Activated CD8-positive, alpha-beta memory T cell treated with anti-CD3 and anti-CD28 coated beads, Interleukin-2, amount 10 ng/mL, durations not matched to agents 7 days and 5 days (primary cell): ENCODE measurements around the gene UROC1. TPM values are rescaled to one million over a fixed set of nuclear protein-coding genes. Genes with fewer than 3 reads are reported as not detected.

Source experiments
- ATAC-seq: fragments of 150-1000 bp; cut with Tn5 transposase; one replicate; pipeline ENCODE4 v1.10.0; 2021; ENCODE audit warnings: moderate library complexity
- CTCF ChIA-PET: fragments of 350-600 bp; sonication (Branson Sonifier 250); formaldehyde crosslinking; loops from one replicate; lab custom pipeline; 2021; ENCODE audit warnings: antibody characterized with exemption; lab: Charles Lee
- DNase-seq: peaks from one replicate; pipeline ENCODE4 v3.0.0-alpha.2; 2020
- H3K27ac Mint-ChIP-seq: one replicate; pipeline ENCODE4 v1.8.0; 2021; ENCODE audit warnings: mild to moderate bottlenecking, mixed read lengths
- H3K27me3 Mint-ChIP-seq: one replicate; pipeline ENCODE4 v1.8.0; 2021; ENCODE audit warnings: mixed read lengths
- H3K36me3 Mint-ChIP-seq: one replicate; pipeline ENCODE4 v1.8.0; 2021; ENCODE audit warnings: mild to moderate bottlenecking, mixed read lengths
- H3K4me1 Mint-ChIP-seq: one replicate; pipeline ENCODE4 v1.8.0; 2021; ENCODE audit warnings: mixed read lengths
- H3K4me3 Mint-ChIP-seq: one replicate; pipeline ENCODE4 v1.8.0; 2021; ENCODE audit warnings: mild to moderate bottlenecking, moderate library complexity, mixed read lengths
- H3K9me3 Mint-ChIP-seq: one replicate; pipeline ENCODE4 v1.8.0; 2022; ENCODE audit warnings: low read depth, mixed read lengths
- total RNA-seq, 2 experiments: library from RNA; stranded (reverse); gene quantifications; one replicate each; pipeline ENCODE4 v1.2.3, GENCODE V29; 2021

The UROC1 gene
- not detected for total RNA-seq

GRCh38 chr3:126517291-126517951, at the start of gene UROC1:
Gene UROC1, minus strand, starts transcription at chr3:126517773. Its CDS starts 54 bp downstream, at chr3:126517719.
- CTCF ChIA-PET: no interaction called here
- Mint-ChIP-seq H3K4me1 (peaks cover 9% of the 10 kb centered on the region), H3K27ac (no peak within 1 kb of the TSS), H3K9me3 (no peaks in the 10 kb centered on the region), H3K36me3 (no peaks in the 10 kb centered on the region), H3K4me3 (no peak within 1 kb of the TSS), H3K27me3 (peaks cover 5% of the 10 kb centered on the region)
- DNase-seq (no peak), ATAC-seq (no peak)

- Mint-ChIP-seq H3K9me3 (no peaks in the 10 kb centered on the region), H3K36me3 (no peaks in the 10 kb centered on the region), H3K27ac (no peak overlapping the region), H3K27me3 (peaks cover 50% of the 10 kb centered on the region), H3K4me3 (no peak overlapping the region), H3K4me1 (no peaks in the 10 kb centered on the region)
- DNase-seq: no peak
- CTCF ChIA-PET: no interaction called here
- no peak for ATAC-seq
Observed at GRCh38 chr3:126562737-126563276, 45.2 kb upstream of the UROC1 start.

GRCh38 chr3:126558336-126559071, 40.9 kb upstream of the UROC1 start, which contains the start of gene C3orf22:
Gene C3orf22, minus strand, starts transcription at chr3:126558932. Its CDS starts 5,542 bp downstream, at chr3:126553390.
- peak; percentile 26 for DNase-seq
- Mint-ChIP-seq H3K36me3 (no peaks in the 10 kb centered on the region), H3K4me1 (no peaks in the 10 kb centered on the region), H3K27me3 (peaks cover 25% of the 10 kb centered on the region), H3K4me3 (no peak within 1 kb of the TSS), H3K9me3 (no peaks in the 10 kb centered on the region), H3K27ac (no peak within 1 kb of the TSS)
- CTCF ChIA-PET: no interaction called here
- ATAC-seq: no peak

DNA sequence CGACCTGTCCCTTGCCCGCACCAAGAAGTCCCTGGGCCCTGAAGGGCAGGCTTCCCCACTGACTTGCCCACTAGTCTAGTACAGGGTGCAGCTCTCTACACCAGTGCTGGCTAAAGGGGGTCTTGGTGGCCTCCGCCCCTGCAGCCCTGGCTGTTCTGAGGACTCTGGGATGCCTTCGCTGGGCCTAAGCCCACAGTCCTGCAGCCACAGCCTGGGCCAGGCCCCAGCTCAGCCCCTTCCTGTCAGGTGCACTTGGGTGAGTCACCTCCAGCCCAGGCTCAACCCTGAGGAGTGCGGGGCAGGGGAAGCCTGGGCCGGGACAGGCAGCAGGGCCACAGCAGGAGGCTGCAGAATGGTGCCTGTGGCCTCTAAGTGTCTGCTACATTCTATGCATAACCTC, 40.2 kb upstream of the UROC1 start:
- CTCF ChIA-PET: no interaction called here
- Mint-ChIP-seq H3K36me3 (no peaks in the 10 kb centered on the region), H3K4me1 (no peaks in the 10 kb centered on the region), H3K4me3 (no peak overlapping the region), H3K27ac (no peak overlapping the region), H3K27me3 (peaks cover 19% of the 10 kb centered on the region), H3K9me3 (no peaks in the 10 kb centered on the region)
- no peak for ATAC-seq
- DNase-seq: peak; percentile 26

DNA sequence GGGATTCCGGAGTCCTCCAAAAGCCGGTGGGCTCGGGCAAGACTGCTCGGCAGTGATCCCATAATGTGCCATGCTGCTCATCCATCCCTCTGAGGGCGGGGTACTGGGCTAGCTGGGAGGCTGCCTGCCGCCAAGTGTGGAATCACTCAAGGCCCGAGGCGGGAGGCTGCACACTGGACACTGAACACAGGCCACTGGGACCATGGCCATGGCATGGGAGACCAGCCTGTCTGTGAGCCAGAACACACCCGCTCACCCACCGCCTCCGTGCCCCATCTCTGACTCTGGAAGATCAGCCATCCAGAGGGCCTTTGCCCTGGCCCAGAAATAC, 39.8 kb upstream of the UROC1 start:
- ATAC-seq: no peak
- CTCF ChIA-PET: no interaction called here

DNA sequence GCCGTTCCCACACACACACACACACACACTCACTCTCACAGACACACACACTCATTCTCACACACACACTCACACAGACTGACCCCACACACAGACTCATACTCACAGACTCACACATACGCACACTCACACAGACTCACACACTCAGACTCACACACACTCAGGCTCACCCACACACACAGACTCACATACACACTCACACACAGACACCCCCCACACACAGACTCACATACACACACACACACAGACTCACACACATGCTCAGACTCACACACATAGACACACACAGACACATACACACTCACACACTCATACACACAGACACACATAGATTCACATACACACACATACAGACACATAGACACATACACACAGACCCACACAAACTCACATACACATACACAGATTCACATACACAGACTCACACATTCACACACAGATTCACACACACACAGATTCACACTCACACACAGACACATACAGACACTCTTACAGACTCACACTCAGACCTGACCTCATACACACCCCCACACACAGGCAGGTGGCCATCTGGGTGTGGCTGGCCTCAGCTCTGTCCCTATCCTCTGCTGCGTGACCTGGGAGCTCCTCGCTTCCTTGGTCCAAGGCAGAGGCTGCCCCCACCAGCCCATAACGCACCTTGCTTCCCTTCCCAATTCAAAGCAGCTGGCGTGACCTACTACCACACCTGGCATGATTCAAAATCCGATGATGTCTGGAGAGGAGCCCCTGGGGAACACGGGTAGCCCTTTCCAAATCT, 39.3 kb upstream of the UROC1 start:
- H3K27me3 Mint-ChIP-seq: peaks cover 13% of the 10 kb centered on the region
- H3K9me3 Mint-ChIP-seq: no peaks in the 10 kb centered on the region
- H3K4me1 Mint-ChIP-seq: no peaks in the 10 kb centered on the region
- ATAC-seq (no peak), DNase-seq (no peak)
- no peak overlapping the region for H3K4me3 Mint-ChIP-seq
- no peak overlapping the region for H3K27ac Mint-ChIP-seq
- no peaks in the 10 kb centered on the region for H3K36me3 Mint-ChIP-seq
- CTCF ChIA-PET: no interaction called here

More for the DNA sequence above, 39.8 kb upstream of the UROC1 start:
- Mint-ChIP-seq H3K4me3 (no peak overlapping the region), H3K4me1 (no peaks in the 10 kb centered on the region), H3K27ac (no peak overlapping the region), H3K9me3 (no peaks in the 10 kb centered on the region), H3K36me3 (no peaks in the 10 kb centered on the region), H3K27me3 (peaks cover 16% of the 10 kb centered on the region)
- peak; percentile 29 for DNase-seq

DNA sequence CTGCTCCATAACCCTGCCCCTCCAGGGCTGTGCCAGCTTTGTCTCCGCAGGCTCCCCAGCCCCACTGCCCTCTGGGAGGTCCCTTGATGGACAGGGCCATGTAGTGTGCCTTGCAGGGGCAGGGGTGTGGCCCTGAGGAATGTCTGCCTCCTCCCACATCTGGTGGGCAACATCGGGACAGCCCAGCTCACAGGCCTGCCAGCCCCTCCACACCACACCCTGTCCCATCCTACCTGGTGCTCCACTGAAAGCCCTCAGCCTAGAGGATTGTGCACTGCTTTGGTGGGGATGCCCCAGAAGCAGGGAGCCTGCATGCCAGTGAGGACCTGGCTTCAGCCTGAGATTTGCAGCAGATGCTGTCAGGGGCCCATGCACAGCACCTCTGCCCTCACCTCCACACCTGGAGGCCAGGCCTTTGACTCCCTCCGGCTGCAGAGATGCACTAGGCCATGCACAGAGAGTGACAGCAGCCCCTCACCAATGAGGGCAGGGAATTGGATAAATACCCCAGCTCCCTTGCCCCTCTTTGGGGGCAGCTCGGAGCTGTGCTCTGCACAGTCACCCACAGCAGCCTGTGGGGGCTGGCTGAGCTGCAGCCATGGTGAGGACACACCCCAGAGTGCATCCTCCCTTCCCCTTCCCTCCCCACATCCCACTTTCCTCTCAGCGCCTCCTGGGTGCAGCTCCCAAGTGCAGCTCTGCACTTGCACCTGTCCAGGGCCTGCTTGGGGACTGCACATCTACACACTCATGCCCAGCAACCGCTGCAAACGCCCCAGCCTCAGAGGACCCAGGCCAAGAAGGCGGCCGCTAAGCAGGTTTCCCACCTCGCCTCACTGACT, 38.4 kb upstream of the UROC1 start:
- Mint-ChIP-seq H3K9me3 (no peaks in the 10 kb centered on the region), H3K27me3 (peaks cover 10% of the 10 kb centered on the region), H3K4me1 (no peaks in the 10 kb centered on the region), H3K36me3 (no peaks in the 10 kb centered on the region), H3K4me3 (no peak overlapping the region), H3K27ac (no peak overlapping the region)
- ATAC-seq (no peak), DNase-seq (peak; percentile 31)
- CTCF ChIA-PET: no interaction called here

- H3K27me3 Mint-ChIP-seq: peaks cover 3% of the 10 kb centered on the region
Observed at GRCh38 chr3:126554560-126555525, 37.3 kb upstream of the UROC1 start.

GRCh38 chr3:126553284-126554084, 35.9 kb upstream of the UROC1 start:
- H3K9me3 Mint-ChIP-seq: no peaks in the 10 kb centered on the region
- H3K27ac Mint-ChIP-seq: no peak overlapping the region
- H3K4me1 Mint-ChIP-seq: no peaks in the 10 kb centered on the region
- no peak overlapping the region for H3K4me3 Mint-ChIP-seq
- no peaks in the 10 kb centered on the region for H3K36me3 Mint-ChIP-seq
- DNase-seq (peak; percentile 28), ATAC-seq (no peak)
- H3K27me3 Mint-ChIP-seq: peaks cover 5% of the 10 kb centered on the region
- CTCF ChIA-PET: no interaction called here

More at GRCh38 chr3:126554560-126555525, 37.3 kb upstream of the UROC1 start:
- ATAC-seq (no peak), DNase-seq (peak; percentile 30)
- Mint-ChIP-seq H3K9me3 (no peaks in the 10 kb centered on the region), H3K27ac (no peak overlapping the region), H3K4me3 (no peak overlapping the region), H3K36me3 (no peaks in the 10 kb centered on the region), H3K4me1 (no peaks in the 10 kb centered on the region)
- CTCF ChIA-PET: no interaction called here

GRCh38 chr3:126552688-126553283, 35.2 kb upstream of the UROC1 start:
- ATAC-seq: no peak
- Mint-ChIP-seq H3K9me3 (no peaks in the 10 kb centered on the region), H3K4me3 (no peak overlapping the region), H3K4me1 (no peaks in the 10 kb centered on the region), H3K27me3 (peaks cover 5% of the 10 kb centered on the region), H3K27ac (no peak overlapping the region), H3K36me3 (no peaks in the 10 kb centered on the region)
- CTCF ChIA-PET: no interaction called here
- no peak for DNase-seq
